Measurements from ENCODE around the gene CNNM2. TPM values are rescaled to one million over a fixed set of nuclear protein-coding genes. Genes with fewer than 3 reads are reported as not detected.
"Not testable (repeated sequence)": the region's sequence is repeated elsewhere in the genome, so short reads cannot be mapped to it uniquely, and the experiment has no call there.

CNNM2 gene
- total RNA-seq, 2 experiments from 2014 or later: 7.7 to 8.1 TPM

DNA sequence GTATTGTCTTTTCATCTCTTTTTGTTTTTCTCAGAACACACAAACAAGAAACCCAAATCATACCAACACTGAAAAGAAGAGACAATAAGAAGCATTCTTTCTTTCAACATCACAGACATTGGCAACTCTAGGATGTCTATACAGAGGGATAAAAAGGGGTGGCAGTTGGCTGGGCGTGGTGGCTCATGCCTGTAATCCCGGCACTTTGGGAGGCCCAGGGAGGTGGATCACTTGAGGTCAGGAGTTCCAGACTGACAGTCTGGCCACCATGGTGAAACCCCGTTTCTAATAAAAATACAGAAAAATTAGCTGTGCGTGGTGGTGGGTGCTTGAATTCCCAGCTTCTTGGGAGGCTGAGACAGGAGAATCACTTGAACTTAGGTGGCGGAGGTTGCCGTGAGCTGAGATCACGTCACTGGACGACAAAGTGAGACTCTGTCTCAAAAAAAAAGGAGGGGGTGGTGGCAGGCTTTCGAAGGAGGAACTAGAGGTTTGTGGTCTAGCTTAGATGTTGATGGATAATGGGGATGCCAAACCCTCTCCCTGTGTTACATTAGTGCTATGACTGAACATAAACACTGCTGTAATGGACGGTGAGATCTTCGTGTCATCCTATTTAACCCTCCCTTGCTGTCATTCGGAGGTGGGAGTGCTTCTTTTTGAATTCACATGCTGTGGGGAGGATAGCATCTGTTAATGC is 9.4 kb downstream of the CNNM2 start:
- H3K9me3 Mint-ChIP-seq (ENCODE audit: insufficient read depth): no peaks in the 10 kb centered on the region
- no peaks in the 10 kb centered on the region for H3K27me3 Mint-ChIP-seq (ENCODE audit: low read depth)
- H3K4me3 Mint-ChIP-seq: no peak overlapping the region
- POLR2A ChIA-PET: no interaction called here
- CTCF ChIA-PET: interaction anchor here (1.0 kb wide), 1 partner anchor 10 kb away, joined by 5 read pairs; the partner anchor contains the start of gene CNNM2
- ATAC-seq (no peak), DNase-seq (no peak)
- H3K27ac Mint-ChIP-seq: no peak overlapping the region
- peaks cover 12% of the 10 kb centered on the region for H3K4me1 Mint-ChIP-seq (ENCODE audit: low read depth)
- H3K36me3 Mint-ChIP-seq (ENCODE audit: low read depth): peaks cover 8% of the 10 kb centered on the region

DNA sequence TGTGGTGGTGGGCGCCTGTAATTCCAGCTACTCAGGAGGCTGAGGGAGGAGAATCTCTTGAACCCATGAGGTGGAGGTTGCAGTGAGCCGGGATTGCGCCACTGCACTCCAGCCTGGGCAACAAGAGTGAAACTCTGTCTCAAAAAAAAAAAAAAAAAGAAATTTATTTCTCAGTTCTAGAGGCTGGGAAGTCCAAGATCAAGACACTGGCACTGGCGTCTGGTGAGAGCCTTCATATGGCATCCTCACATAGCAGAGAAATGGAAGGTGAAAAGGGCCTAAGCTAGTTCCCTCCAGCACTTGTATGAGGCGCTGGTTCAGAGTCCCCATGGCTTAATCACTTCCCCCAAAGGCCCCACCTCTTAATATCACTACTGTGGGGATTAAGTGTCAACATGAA is 10.3 kb downstream of the CNNM2 start:
- H3K4me1 Mint-ChIP-seq (ENCODE audit: low read depth); H3K36me3 Mint-ChIP-seq (ENCODE audit: low read depth); H3K4me3 Mint-ChIP-seq; POLR2A ChIA-PET; ATAC-seq; H3K27ac Mint-ChIP-seq; H3K27me3 Mint-ChIP-seq (ENCODE audit: low read depth); H3K9me3 Mint-ChIP-seq (ENCODE audit: insufficient read depth); CTCF ChIA-PET; DNase-seq: not testable (repeated sequence)

DNA sequence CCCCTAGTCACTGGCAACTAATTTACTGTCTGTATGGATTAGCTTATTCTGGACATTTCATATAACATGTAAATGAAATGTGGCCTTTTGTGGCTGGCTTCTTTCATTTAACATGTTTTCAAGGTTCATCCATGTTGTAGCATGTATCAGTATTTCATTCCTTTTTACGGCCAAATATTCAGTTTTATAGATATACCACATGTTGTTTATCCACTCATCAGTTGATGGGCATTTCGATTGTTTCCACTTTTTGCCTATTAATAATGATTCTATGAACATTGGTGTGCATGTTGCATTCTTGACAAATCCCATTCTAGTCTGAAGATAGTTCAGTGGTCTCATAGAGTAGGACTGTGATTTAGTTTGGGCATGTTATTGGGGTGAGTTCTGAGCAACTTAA is 12.6 kb downstream of the CNNM2 start:
- H3K4me3 Mint-ChIP-seq: no peak overlapping the region
- H3K27ac Mint-ChIP-seq: no peak overlapping the region
- peaks cover 7% of the 10 kb centered on the region for H3K36me3 Mint-ChIP-seq (ENCODE audit: low read depth)
- ATAC-seq (no peak), DNase-seq (no peak)
- ChIA-PET CTCF (no interaction called here), POLR2A (no interaction called here)
- no peaks in the 10 kb centered on the region for H3K27me3 Mint-ChIP-seq (ENCODE audit: low read depth)
- peaks cover 7% of the 10 kb centered on the region for H3K4me1 Mint-ChIP-seq (ENCODE audit: low read depth)
- no peaks in the 10 kb centered on the region for H3K9me3 Mint-ChIP-seq (ENCODE audit: insufficient read depth)

DNA sequence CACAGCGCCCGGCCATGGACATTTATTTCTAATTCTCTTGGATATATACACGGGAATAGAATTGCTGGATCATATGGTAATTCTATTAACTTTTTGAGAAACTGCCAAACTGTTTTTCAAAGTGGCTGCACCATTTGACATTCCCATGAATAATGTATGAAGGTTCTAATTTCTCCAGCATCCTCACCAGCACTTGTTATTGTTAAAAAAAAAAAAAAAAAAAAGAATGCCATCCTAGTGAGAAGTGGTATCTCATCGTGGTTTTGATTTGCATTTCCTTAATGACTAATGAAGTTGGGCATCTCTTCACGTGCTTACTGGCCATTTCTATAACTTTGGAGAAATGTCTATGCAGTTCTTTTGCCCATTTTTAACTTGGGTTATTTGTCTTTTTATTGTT is 13.5 kb downstream of the CNNM2 start:
- ChIA-PET CTCF (interaction anchor here (0.8 kb wide), 1 partner anchor 14 kb away, joined by 3 read pairs; the partner anchor contains the start of gene CNNM2), POLR2A (no interaction called here)
- Mint-ChIP-seq H3K4me1 (ENCODE audit: low read depth) (peaks cover 16% of the 10 kb centered on the region), H3K9me3 (ENCODE audit: insufficient read depth) (no peaks in the 10 kb centered on the region), H3K27ac (no peak overlapping the region), H3K27me3 (ENCODE audit: low read depth) (no peaks in the 10 kb centered on the region), H3K4me3 (no peak overlapping the region), H3K36me3 (ENCODE audit: low read depth) (peaks cover 7% of the 10 kb centered on the region)
- no peak for DNase-seq
- ATAC-seq: no peak

DNA sequence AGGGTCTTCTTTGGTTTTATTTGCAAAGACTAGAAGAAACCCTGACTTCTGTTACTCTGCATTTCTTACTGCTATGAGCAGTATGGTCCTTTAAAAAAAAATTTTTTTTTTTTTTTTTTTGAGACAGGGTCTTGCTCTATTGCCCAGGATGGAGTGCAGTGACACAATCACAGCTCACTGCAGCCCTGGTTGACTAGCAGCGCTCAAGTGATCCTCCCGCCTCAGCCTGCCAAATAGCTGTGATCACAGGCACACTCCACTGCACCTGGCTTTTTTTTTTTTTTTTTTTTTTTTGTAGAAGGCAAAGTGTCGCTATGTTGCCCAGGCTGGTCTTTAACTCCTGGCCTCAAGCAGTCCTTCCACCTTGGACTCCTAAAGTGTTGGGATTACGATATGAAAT is 17.4 kb downstream of the CNNM2 start:
- H3K36me3 Mint-ChIP-seq (ENCODE audit: low read depth): no peaks in the 10 kb centered on the region
- H3K4me3 Mint-ChIP-seq: no peak overlapping the region
- H3K27me3 Mint-ChIP-seq (ENCODE audit: low read depth): no peaks in the 10 kb centered on the region
- H3K4me1 Mint-ChIP-seq (ENCODE audit: low read depth): peaks cover 15% of the 10 kb centered on the region
- no peak overlapping the region for H3K27ac Mint-ChIP-seq
- no peaks in the 10 kb centered on the region for H3K9me3 Mint-ChIP-seq (ENCODE audit: insufficient read depth)
- POLR2A ChIA-PET: no interaction called here
- DNase-seq (no peak), ATAC-seq (no peak)
- CTCF ChIA-PET: no interaction called here

DNA sequence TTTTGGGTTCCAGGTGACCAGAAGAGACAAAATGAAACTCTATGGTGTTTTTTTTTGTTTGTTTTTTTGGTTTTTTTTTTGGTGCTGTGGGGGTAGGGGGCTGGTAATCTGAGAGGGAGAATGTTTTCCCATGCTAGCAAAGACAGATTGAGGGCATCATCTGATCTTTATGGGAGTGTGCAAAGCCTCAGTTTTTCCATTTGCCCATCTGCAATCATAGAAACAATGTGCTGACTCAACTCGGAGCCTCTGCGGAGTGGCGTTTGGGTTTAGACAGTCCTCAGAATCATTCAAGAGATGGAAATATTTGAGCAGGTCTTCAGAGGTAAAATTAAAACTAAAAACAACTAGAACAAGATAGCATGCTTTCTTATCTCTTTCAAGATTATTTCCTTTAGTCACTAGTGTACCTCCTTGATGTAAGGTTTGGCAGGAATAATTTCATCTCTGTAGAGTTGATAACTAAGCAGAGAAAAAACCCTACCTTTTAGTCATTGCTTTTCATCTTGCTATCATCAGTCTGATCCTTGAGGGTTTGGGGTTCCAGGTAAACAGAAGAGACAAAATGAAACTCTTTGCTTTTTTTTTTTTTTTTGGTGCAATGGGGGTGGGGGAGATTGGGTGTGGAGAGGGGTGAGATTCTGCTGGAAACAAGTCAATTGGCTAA is 18.0 kb downstream of the CNNM2 start:
- Mint-ChIP-seq H3K27ac (no peak overlapping the region), H3K36me3 (ENCODE audit: low read depth) (no peaks in the 10 kb centered on the region), H3K9me3 (ENCODE audit: insufficient read depth) (no peaks in the 10 kb centered on the region), H3K4me1 (ENCODE audit: low read depth) (peaks cover 15% of the 10 kb centered on the region), H3K4me3 (no peak overlapping the region), H3K27me3 (ENCODE audit: low read depth) (no peaks in the 10 kb centered on the region)
- DNase-seq (no peak), ATAC-seq (no peak)
- ChIA-PET POLR2A (no interaction called here), CTCF (interaction anchor here (1.9 kb wide), 1 partner anchor 132 kb away, joined by 5 read pairs; no protein-coding TSS in a partner anchor)

DNA sequence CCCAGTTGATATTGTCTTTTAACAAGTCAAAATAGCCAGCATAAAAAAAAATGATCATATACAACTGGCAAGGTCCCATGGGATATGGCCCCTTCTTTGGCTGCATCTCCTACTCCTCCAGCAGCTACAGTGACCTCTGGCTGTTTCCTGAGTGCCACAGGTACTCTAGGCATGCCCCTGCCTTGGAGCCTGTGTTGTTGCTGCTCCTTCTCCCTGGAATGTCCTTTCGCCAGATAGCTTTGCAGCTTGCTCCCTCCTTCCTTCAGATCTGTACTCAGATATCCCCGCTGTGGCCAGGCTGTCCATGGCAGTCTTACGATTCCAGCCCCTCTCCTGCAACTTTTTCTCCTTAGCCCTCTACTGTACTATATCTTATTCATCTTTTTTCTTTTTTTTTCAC is 23.3 kb downstream of the CNNM2 start:
- H3K4me3 Mint-ChIP-seq: no peak overlapping the region
- H3K36me3 Mint-ChIP-seq (ENCODE audit: low read depth): no peaks in the 10 kb centered on the region
- no peak for DNase-seq
- ChIA-PET POLR2A (no interaction called here), CTCF (no interaction called here)
- no peaks in the 10 kb centered on the region for H3K9me3 Mint-ChIP-seq (ENCODE audit: insufficient read depth)
- ATAC-seq: no peak
- no peaks in the 10 kb centered on the region for H3K27me3 Mint-ChIP-seq (ENCODE audit: low read depth)
- H3K4me1 Mint-ChIP-seq (ENCODE audit: low read depth): peaks cover 8% of the 10 kb centered on the region
- no peak overlapping the region for H3K27ac Mint-ChIP-seq

DNA sequence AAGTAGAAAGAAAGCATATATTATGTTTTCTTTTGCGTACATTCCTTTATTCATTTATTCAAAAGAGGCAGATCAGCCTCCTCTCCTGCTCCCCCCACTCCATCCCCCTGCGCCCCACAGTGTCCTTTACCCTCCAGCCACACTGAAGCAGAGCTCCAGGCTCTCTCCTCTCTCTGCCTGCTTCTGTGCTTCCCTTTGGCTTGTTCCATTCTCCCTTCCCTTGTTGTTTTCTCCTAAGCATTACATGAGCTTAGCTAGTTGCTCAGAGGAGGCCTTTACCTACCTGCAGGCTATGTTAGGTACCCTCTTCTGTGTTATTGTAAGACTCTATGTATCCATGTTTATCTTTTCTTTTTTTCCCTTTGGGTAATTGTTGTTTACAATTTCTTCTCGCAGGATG is 27.4 kb downstream of the CNNM2 start:
- no peaks in the 10 kb centered on the region for H3K36me3 Mint-ChIP-seq (ENCODE audit: low read depth)
- POLR2A ChIA-PET: no interaction called here
- H3K27me3 Mint-ChIP-seq (ENCODE audit: low read depth): no peaks in the 10 kb centered on the region
- DNase-seq: no peak
- ATAC-seq: no peak
- H3K9me3 Mint-ChIP-seq (ENCODE audit: insufficient read depth): no peaks in the 10 kb centered on the region
- CTCF ChIA-PET: interaction anchor here (1.2 kb wide), 1 partner anchor 44 kb away, joined by 3 read pairs; no protein-coding TSS in a partner anchor
- no peaks in the 10 kb centered on the region for H3K4me1 Mint-ChIP-seq (ENCODE audit: low read depth)
- no peak overlapping the region for H3K4me3 Mint-ChIP-seq
- H3K27ac Mint-ChIP-seq: no peak overlapping the region

DNA sequence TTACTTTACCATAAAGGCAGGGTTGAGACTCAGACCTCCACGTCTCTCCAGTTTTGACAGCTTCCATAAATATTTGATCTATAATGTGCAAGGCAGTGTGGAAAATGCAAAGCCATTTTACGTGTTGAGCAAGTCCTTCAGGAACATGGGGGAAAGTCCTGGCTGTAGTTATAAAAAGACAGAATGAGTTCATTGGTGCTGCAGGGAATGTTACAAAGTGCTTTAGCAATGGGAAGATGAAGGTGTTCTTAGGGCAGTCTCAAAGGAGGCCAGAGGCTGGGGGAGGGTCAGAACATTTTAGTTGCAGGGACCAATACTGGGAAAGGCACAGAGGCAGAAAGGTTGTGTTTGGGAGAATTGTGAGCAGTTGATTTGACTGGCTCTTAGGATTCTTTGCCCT is 27.9 kb downstream of the CNNM2 start:
- ChIA-PET POLR2A (no interaction called here), CTCF (interaction anchor here (1.2 kb wide), 1 partner anchor 44 kb away, joined by 3 read pairs; no protein-coding TSS in a partner anchor)
- Mint-ChIP-seq H3K27me3 (ENCODE audit: low read depth) (no peaks in the 10 kb centered on the region), H3K9me3 (ENCODE audit: insufficient read depth) (no peaks in the 10 kb centered on the region), H3K4me3 (no peak overlapping the region), H3K27ac (no peak overlapping the region), H3K36me3 (ENCODE audit: low read depth) (no peaks in the 10 kb centered on the region), H3K4me1 (ENCODE audit: low read depth) (no peaks in the 10 kb centered on the region)
- ATAC-seq: no peak
- DNase-seq: no peak

DNA sequence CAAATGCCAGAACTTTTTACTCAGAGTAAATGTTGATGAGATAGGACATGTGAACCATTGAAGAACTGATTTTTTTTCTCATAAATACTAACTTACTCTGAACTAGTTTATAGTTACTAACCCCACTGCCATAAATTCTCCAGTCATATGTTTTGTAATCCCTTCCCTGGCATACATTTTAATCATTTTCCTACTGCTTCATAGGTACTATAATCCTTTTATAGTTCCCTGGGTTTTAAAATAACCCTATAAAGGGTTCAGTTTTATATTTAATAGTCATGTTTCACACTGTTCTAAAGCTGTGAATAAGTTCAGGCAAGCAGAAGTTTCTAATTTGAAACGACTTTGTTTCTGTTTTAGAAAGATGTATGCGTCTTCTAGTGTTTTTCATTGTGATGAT is 28.9 kb downstream of the CNNM2 start:
- ATAC-seq (no peak), DNase-seq (no peak)
- Mint-ChIP-seq H3K27me3 (ENCODE audit: low read depth) (no peaks in the 10 kb centered on the region), H3K36me3 (ENCODE audit: low read depth) (no peaks in the 10 kb centered on the region), H3K4me1 (ENCODE audit: low read depth) (no peaks in the 10 kb centered on the region), H3K4me3 (no peak overlapping the region), H3K27ac (no peak overlapping the region), H3K9me3 (ENCODE audit: insufficient read depth) (no peaks in the 10 kb centered on the region)
- ChIA-PET CTCF (no interaction called here), POLR2A (no interaction called here)

DNA sequence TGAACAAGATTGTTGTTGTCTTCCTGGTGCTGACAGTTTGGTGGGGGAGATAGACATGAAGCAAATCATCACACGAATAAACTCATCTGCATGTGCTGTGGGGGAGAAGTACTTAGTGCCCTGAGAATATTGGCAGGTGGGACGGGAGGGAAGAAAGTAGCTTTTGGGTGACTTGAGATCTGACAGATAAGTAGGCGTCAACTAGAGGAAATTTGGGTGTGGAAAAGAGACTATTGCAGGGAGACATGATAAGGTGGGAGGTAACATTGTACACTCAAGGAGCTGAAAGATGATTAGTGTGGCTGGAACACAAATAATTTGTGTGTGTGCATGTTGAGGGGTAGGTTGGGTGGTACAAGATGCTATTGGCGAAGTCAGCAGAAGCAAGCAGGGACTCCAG is 30.1 kb downstream of the CNNM2 start:
- H3K27me3 Mint-ChIP-seq (ENCODE audit: low read depth): no peaks in the 10 kb centered on the region
- H3K4me3 Mint-ChIP-seq: no peak overlapping the region
- H3K4me1 Mint-ChIP-seq (ENCODE audit: low read depth): no peaks in the 10 kb centered on the region
- ChIA-PET CTCF (no interaction called here), POLR2A (no interaction called here)
- H3K27ac Mint-ChIP-seq: no peak overlapping the region
- no peaks in the 10 kb centered on the region for H3K36me3 Mint-ChIP-seq (ENCODE audit: low read depth)
- no peak for DNase-seq
- no peak for ATAC-seq
- no peaks in the 10 kb centered on the region for H3K9me3 Mint-ChIP-seq (ENCODE audit: insufficient read depth)

DNA sequence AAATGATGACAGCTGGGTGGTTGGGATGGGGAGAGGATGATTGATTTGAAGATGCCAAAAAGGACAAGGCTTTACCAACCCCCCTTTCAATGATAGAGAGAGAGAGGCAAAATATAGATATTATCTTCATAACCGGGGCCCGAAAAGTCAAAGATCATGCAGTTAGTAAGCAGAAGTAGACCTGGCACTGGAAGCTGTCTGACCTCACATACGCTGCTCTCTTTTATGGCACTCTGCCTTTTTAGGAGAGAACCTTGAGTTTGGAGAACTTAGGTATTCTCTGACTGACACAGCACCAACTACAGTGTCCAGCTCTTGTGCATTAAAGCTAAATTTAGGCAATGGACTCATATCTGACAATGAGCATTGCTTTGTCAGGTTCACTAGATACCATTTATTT is 30.7 kb downstream of the CNNM2 start:
- H3K27ac Mint-ChIP-seq: no peak overlapping the region
- H3K4me1 Mint-ChIP-seq (ENCODE audit: low read depth): no peaks in the 10 kb centered on the region
- H3K9me3 Mint-ChIP-seq (ENCODE audit: insufficient read depth): no peaks in the 10 kb centered on the region
- no peaks in the 10 kb centered on the region for H3K27me3 Mint-ChIP-seq (ENCODE audit: low read depth)
- no peaks in the 10 kb centered on the region for H3K36me3 Mint-ChIP-seq (ENCODE audit: low read depth)
- ChIA-PET POLR2A (no interaction called here), CTCF (no interaction called here)
- ATAC-seq (no peak), DNase-seq (no peak)
- H3K4me3 Mint-ChIP-seq: no peak overlapping the region
